Adrenal gland (tissue), 5 donors: ENCODE measurements around the gene IL10.

Experiments
- POLR2A ChIP-seq, 2 donors: fragments of 450-650 bp; IDR thresholded peaks; one replicate each; pipeline ENCODE4 v1.6.1; 2017; ENCODE audit warnings: antibody characterized with exemption in 2 of 2, mild to moderate bottlenecking in 2 of 2, moderate library complexity in 1 of 2
- TF ChIP-seq, protein P1 (sequence below), 6 experiments: fragments of 450-650 bp in 4 of 6; fragments of 200-600 bp in 2 of 6; sonication (generic) in 1 of 6; IDR thresholded peaks; 1 replicate in 5 of 6; 2 replicates in 1 of 6; pipeline versions ENCODE4 v1.5.1 to v1.8.0; 2016 to 2021; ENCODE audit warnings: antibody characterized with exemption in 6 of 6, mild to moderate bottlenecking in 2 of 6, moderate library complexity in 1 of 6
- donor health status: DM: no; HTN: no; CAD: no.

DNA sequence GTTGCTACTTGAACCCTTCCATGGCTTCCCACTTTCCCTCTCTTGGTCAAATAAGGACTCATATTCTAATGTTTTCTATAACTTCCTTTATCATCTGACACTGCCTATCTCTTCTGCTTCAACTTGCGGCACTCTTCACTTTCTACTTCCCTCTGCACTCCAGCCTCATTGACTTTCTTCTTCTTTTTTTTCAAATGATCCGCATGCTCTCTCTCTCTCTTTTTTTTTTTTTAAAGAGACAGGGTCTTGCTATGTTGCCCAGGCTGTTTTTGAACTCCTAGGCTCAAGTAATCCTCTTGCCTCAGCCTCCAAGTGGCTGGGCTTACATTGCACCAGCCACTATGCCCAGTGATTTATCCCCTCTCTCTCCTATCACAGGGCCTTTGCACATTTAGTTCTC, 7.3 kb upstream of the IL10 start:
- TF ChIP-seq, protein P1, sequence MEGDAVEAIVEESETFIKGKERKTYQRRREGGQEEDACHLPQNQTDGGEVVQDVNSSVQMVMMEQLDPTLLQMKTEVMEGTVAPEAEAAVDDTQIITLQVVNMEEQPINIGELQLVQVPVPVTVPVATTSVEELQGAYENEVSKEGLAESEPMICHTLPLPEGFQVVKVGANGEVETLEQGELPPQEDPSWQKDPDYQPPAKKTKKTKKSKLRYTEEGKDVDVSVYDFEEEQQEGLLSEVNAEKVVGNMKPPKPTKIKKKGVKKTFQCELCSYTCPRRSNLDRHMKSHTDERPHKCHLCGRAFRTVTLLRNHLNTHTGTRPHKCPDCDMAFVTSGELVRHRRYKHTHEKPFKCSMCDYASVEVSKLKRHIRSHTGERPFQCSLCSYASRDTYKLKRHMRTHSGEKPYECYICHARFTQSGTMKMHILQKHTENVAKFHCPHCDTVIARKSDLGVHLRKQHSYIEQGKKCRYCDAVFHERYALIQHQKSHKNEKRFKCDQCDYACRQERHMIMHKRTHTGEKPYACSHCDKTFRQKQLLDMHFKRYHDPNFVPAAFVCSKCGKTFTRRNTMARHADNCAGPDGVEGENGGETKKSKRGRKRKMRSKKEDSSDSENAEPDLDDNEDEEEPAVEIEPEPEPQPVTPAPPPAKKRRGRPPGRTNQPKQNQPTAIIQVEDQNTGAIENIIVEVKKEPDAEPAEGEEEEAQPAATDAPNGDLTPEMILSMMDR (IDR thresholded peaks at IDR 0.05) = no peak
- no peak for TF ChIP-seq POLR2A (IDR thresholded peaks at IDR 0.05)
